GM19351 (cell line): ENCODE measurements around the gene RNF175.
A peak's percentile ranks its signal among the peaks of the same experiment; 100 is the strongest.

Experiments used
- ATAC-seq: cut with Tn5 transposase; IDR thresholded peaks from one replicate; pipeline ENCODE4 v1.9.1; 2021; ENCODE audit warnings: mild to moderate bottlenecking, moderate library complexity; ENCODE audit not compliant: unreplicated experiment

Gene RNF175

DNA sequence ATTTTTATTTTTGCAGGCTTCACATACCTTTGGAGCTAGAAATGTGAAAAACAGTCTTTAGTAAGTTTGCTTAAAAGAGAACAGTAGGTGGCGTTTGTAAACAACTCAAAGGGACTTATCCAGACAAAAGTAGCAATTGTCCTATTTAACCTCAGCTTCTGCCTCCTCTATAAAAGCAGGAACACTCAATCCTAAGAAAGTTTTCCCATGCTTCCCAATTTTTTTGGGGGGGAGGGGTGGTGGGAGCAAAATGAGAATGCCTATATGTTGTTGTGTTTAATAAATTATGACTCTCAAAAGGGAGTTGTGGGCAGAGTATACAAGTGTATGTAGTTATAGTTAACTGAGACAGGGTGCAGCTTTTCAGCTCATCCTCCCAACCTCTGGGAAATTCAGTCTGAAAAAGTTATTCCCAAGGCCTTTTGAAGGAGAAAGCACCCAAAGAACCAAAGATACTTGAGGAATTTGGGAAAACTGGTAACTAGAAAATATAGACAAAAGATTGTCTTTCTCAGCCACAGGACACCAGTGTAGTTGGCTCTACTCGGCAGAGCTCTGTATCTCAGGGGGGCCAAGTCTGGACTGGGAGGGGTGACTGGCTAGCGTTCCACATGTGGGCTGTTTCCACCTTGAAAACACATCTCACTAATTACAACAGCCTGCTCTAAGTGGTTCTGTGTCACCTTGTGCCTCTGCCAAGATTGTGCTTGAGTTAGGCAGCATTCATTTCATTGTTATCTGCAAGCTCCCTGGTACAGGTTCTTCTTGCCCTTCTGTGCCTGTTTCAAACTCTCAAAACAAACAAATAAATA, 26.3 kb upstream of the RNF175 start:
- no peak for ATAC-seq

DNA sequence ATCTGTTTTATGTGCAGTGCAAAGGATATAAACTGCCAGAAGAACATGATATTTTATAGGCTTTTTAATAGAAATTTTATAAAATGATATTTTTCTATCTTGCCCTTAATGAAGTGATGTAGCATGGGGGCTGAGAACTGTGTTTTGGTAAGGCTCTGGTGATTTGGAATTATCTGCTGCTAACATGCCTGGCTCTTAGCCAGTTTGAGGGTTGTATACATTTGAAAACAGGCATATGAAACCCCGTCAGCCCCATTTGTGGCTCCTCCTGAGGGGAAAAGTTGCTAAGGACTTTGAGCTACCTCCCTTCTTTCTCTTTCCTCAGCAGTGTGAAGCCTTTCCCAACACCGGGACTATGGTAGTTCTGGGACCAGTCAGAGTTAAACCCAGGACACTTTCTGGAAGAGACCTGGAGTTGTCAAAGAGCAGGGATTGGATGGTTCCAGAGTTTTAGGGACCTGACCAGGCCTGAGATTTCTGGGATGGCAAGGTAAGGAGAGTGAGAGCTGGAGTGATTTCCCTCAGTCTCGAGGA, 24.4 kb upstream of the RNF175 start:
- no peak for ATAC-seq

DNA sequence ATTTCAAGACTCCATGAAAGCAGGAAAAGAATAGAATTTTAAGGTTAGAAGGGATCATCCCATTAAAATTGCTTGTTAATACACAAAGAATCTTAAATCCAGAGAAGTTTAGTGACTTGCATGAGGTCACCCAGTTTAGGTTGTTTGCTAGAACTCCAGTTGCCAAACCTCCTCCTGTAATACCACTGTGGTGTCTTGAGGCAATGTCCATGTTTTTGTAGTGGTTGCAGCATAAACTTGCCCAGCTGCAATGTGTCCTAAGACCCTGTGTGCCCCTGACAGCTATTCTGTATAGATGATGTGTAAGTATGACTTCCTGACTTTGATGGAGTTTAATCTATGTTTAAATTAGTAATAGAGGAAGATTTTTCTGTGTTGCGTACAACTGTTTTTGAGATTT, 22.8 kb upstream of the RNF175 start:
- no peak for ATAC-seq

DNA sequence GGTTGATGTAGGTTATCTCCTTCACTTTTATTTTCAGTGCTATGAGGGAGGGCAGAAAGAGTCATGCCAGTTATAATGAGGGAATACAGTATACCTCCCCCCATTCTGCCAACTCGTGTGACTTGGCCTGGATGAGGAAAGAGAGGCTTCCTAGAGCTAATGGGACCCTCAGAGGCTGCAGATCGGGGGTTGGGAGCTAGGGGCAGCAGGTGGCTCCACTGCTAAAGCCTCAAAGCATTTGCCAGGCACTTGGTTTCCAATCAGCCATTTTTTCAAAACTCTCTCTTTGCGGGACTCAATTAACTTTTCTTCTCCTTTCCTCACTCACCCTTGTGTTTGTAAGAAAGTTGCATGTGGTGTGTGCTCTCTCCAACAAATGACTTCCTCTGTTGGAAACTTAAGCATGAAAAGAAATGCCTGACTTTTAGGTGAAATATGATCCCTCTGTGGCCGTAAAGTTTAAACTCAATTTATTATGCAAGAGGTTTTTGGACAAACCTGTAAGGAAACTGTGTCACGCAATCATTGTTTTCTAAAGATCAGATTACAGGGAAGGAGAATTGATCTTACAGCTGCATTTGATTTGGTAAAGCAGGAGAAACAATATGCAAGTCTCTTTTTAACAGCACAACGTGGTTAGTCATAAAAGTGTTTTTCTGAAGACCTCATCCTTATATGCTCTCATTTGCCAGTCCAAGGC, 22.0 kb upstream of the RNF175 start:
- no peak for ATAC-seq

DNA sequence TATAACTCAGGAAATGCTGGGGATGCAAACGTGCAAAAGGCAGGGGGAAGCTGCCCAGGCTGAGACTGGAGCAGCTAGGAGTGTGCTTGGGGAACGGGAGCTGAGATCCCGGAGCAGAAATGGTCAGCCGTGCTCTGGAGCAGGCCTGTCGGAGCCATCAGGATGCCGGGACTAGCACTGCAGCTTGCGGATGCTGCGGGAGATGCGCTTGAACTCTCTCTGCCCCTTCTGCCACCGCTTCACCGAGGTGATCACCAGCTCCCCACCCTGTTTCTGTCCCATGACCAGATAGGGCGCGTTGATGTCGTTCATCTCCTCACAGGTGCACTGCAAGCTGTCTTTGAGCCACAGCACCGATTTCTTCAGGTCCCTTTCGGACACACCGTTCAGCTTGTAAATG, 21.5 kb upstream of the RNF175 start:
- ATAC-seq = peak; percentile 5

DNA sequence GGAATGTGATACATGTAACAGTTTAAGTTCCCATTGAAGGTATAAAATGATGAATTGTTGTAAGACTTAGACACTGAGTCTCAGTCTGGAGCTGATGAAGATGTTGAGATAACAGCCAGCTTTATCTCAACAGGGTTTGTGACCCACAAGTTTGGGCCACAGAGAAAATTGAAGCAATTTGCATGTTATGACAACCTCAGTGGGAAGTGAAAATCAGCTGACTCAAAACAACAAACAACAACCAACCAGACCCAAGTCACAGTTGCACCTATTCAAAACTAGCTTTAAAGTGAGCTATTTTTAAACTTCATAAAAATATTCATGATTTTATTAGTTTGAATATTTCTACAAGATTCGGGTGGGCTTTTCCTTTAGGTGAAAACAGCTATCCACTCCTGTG, 21.1 kb upstream of the RNF175 start:
- peak; percentile 87 for ATAC-seq

DNA sequence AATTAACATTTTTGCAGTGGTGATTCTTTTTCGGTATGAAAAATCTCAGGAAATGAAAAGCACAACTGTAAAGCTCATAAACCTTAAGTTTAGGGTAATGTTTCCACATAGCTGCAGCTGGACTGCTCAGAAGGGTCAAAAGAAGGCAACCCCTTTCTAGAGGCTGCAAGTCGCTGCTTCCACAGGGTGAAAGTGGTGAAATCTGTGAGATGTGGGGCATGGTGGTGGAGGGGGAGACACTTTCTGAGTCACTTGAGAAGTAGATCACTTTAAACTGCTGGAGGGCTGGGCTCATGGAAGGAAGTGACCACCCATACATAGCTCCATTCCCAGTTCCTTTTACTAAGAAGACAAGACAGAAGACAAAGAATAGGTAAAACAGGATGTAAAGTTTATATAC, 20.4 kb upstream of the RNF175 start:
- no peak for ATAC-seq

DNA sequence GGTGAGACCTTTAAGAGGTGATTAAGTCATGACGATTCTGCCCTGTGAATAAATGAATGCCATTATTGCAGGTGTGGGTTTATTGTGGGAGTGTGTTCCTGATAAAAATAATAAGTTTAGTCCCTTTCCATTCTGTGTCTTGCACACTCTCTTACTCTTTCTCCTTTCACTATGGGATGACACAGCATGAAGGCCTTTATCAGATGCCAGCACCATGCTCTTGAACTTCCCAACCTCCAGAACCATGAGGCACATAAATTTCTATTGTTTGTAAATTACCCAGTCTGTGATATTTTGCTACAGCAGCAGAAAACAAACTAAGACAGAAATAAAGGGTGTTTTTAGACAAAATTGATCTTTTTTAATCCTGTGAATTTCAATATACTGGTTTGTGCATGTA, 18.6 kb upstream of the RNF175 start:
- no peak for ATAC-seq

DNA sequence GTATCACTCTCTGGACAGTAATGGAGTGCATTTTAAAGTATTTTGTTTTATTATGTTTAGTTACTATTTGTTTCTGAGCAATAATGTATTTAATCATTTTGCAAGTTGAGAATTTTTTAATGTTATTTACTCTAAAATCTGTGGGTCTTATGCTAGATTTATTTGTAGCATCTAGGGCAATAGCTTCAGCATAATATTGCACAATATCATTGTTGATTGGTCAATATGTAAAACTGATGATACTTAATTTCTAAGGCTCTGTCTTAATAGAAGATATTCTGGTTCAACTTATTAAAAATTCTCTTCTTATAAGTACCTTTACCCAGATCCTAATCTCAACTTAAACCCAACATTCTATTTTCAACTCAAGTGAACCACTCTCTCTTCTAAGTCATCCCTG, 17.6 kb upstream of the RNF175 start:
- ATAC-seq = no peak

DNA sequence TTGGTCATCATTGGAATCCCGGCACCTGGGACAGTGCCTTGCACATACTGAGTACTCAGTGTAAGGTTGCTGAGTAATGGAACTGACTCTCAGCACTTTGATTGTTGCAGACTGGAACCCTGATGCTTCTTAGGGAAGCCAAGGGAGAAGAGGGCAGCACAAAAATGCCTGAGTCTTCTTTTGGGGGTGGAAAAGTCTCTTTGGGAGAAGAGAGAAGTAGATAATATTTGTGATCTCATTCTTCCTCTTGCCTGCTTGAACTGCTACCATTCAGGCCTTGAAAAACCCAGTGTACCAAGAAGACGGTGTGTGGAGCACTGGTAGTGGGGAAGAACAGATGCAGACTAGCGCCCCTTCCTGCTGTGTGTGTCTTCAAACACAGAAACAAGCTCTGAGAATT, 16.8 kb upstream of the RNF175 start:
- no peak for ATAC-seq

DNA sequence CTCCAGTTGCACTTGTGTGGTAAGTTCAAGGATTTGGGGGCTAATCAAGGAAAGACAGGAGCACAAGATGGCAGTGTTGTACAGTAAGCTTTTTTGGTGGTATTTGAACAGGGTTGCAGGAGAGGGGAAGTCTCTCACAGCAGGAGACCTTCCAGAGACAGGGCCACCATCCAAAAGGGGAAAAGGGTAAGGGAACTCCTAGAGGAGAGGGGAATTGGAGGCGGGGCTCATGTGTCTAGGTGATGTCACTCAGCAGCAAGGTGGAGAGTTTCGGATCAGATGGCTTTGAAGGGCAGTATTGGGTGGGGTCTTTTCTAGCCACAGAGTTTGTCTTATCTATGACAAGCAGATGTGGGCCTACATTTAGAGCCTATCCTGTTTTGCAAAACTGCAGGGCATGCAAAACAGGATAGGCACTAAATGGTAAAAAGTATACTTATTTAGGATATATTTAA, 13.4 kb upstream of the RNF175 start:
- ATAC-seq = no peak

DNA sequence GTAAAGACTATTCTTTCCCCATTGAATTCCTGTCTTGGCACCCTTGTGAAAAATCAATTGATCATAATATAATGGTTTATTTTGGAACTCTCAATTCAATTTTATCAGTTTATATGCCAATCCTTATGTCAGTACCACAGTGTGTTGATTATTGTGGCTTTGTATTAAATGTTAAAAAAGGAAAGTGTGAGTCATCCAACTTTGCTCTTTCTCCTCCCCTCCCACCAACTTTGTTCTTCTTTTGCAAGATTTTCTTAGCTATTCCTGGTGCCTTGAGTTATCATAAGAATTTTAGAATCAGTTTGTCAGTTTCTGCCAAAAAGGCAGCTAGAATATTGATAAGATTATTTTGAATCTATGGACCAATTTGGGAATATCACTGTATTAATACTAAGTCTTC, 11.2 kb upstream of the RNF175 start:
- no peak for ATAC-seq

DNA sequence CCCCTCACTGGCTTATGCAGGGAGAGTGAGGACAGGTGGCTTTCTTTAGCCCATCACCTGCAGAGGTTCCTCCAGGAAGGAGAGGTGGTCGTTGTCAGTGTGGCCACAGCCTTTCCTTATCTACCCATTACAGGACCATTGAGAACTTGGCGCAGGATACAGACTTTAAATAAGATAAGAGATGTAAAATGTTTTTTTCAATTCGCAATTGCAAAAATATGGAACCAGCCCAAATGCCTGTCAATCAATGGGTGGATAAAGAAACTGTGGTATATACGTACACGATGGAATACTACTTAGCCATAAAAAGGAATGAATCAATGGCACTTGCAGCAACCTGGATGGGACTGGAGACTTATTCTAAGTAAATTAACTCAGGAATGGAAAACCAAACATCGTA, 6.9 kb upstream of the RNF175 start:
- no peak for ATAC-seq

DNA sequence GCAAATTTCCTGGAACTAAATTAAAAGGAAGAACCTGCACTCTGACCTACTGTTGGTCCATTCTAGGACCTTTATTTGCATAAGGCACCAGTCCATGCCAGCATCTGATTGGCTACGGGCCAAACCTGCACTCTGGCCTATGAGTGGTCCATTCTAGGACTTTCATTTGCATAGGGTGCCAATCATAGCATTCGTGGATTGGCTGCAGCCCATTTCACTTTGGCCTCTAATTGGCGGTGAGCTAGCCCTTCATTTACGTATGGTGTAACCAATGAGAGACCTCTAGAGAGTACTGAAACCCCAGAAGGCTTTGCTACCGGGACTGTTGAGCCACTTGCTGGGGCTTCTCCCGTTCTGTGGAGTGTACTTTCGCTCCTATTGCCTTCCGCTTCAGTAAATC, 6.1 kb upstream of the RNF175 start:
- ATAC-seq = no peak

DNA sequence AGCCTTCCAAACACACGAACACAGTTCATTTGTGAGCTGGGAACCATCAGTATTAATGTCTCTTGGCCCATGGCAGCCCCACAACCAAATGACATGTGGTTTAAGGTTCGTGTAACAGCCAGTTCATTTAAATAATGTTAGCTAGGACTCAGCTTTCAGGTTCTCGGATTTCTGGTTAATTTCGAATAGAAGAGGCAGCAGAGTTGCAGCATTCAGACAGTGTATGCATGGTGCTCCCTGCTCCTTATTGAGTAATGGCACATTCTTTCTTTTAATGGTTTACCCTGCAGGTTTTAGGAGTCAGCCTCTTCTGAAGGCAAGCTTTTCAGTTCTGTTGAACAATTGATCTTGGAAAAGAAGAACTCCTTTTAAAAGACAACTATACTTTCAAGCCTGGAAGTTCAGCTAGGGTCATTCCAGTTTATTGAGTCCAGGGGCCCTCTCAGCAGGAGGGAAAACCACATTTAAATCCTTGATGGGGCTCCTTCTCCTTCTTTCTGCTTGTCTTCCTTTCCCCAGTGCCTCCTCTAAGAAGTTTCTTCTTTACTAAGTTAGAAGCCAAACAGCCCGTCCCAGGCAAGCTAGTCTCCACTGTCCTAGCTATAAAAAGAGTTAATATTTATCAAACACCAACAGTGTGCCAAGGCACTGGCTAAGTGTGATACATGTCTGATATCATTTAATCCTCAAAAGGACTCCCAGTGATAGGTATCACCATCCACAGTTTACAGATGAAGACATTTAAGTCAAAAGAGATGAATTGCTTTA, 5.0 kb upstream of the RNF175 start:
- ATAC-seq = no peak

DNA sequence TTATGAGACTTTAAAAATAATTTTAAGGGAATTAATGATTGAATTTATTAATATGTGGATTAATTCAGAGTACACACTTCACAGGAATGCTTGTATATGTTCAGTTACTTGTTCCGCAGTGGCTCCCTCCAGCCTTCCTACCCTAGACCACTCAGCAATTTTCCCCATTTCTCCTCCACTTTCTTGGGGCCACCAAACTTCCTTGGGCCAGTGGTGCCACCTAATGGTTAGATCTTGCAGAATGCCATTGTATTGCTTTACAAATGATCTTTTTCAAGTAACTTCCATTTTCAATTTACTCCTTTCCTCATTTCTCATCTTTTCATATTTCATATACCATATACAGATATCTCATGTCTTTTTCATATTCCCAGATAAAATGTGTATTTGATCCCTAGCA, 3.6 kb upstream of the RNF175 start:
- no peak for ATAC-seq

DNA sequence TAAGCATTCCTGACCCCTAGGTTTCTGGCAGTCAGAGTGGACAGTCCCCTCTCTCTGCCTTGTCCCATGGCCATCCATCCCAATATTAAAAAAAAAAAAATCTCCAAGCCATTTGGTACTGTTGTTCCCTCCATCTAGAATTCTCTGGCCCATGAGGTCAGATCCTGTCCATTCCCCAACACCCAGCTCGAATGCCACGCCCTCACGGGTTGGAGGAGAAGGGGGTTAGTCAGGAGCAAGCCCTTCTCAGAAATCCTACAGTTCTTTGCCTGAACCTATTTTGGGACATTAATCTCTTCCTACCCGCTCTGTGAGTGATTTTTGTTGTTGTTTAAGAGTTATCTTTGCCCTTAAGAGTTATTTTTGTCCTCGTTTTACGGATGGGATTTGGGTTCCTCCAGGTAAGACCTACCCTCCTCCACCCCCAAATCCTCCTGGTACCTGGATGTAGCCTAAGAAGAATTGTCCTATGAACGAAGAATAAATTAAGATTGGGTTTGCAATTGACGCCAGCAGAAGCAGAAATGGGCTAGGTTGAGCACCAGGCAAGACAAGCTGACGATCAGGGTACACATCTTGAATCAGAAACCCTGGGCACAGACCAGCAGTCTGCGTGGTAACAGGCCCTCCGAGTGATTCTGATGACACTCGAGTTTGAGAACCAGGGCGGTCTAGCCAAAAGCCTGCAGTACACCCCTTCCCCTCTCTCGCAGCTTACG, 977 bp downstream of the RNF175 start:
- no peak for ATAC-seq

DNA sequence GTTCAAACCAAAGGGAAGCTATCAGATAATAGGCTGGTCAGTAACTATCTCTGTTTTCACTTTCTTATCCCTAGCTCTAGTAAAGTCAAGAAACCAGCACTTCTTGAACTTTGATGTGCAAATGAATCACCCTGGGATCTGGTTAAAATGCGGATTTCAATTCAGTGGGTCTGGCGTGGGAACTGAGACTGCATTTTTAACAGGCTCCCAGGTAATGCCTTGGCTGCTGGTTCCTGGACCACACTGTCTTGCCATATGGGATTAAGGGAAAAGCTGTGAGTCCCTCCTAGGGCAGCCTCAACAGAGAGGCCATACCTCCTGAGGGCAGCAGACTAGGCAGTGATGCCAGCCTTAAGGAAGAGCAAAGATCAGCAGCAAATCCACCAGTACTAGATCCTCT, 1.7 kb downstream of the RNF175 start:
- no peak for ATAC-seq

DNA sequence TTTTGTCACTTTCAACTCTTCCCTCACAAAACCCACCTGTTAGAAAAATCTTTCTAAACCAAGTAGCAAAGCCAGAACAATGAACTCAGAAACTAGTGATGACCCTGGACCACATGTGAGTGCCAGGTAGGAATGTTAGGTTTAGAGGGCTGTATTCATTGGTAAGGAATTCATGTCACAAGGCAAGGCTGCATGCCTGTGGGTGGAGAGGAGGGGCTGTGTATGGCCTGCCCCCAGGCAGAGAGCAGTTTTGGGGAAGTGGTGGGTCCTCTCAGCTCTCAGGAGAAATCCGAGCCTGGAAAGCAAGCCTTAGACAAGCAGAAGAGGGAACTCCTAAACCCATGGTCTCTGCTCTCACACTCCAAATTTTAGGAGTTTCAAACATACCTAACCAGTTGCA, 2.4 kb downstream of the RNF175 start:
- no peak for ATAC-seq

DNA sequence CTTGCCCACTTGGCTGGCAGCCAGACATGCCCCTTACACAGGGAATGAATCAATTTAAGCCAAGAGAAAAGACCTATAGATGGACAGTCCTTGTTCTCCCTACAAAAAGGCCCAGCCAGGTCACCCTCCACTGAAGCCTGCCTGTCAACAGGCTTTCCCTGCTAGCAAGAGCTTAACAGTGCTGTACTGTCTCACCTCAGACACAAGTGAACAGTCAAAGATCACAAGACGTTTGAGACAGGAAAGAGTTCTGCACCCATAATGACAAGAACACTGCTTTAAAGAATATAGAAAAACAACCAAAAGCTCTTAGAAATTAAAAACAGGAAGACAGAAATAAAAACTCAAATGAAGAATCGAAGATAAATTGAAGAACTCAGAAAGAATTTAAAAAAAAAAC, 4.6 kb downstream of the RNF175 start:
- no peak for ATAC-seq
